HG03558 (cell line): ENCODE measurements around the gene TSPAN13.

Source experiments
- ATAC-seq: cut with Tn5 transposase; IDR thresholded peaks from one replicate; pipeline ENCODE4 v1.9.1; 2021; ENCODE audit warnings: moderate number of reproducible peaks; ENCODE audit not compliant: unreplicated experiment; ENCODE audit errors: extremely low read depth

Gene TSPAN13

DNA sequence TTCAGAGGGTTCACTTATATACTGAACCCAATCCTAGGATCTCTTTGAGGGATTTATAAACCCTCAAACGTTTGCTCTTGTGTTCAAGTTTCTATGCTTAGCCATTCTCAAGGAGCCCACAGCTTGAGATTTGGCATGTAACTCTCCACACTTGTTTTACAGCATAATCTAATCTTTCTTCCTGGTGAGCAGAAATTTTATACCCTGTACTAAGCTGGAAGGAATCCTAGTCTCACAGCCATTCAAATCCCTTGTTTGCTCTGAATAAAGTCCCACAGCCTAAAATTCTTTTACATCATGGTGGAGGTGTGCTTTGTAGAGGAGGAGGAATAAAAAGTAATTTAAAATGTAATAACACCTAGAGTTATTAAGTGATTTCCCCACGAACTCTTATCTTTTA lies 56.6 kb downstream of the TSPAN13 start:
- ATAC-seq, result no peak

- ATAC-seq, result no peak
Measured at GRCh38 chr7:16810573-16810972, 57.0 kb downstream of the TSPAN13 start.

GRCh38 chr7:16811551-16811950 lies 58.0 kb downstream of the TSPAN13 start:
- ATAC-seq, result no peak

GRCh38 chr7:16812542-16813231 lies 59.1 kb downstream of the TSPAN13 start:
- no peak for ATAC-seq

DNA sequence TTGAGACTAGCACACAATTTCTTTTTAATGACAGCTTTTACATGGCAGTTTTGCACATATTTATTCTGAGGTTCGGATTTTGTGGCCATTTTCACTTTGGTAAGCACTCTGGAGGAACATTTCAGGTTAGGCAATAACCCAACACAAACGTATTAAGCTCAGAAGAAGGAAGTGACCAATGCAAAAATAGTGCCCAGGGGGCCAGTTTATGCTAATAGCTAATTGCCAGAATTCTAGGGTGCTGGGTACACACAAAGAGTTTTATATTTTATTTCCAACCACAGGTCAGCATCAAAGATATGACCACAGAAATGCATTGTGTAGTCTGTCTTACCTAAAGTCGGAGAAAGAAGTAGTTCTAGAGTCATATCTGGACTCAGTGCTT lies 59.7 kb downstream of the TSPAN13 start:
- ATAC-seq, result no peak

- ATAC-seq, result no peak
Measured at GRCh38 chr7:16815001-16815400, 61.4 kb downstream of the TSPAN13 start.

GRCh38 chr7:16816824-16817223 lies 63.3 kb downstream of the TSPAN13 start:
- ATAC-seq, result no peak

- no peak for ATAC-seq
Measured at GRCh38 chr7:16817536-16817935, 64.0 kb downstream of the TSPAN13 start.

GRCh38 chr7:16818732-16819131 lies 65.2 kb downstream of the TSPAN13 start:
- no peak for ATAC-seq

GRCh38 chr7:16822029-16822428 lies 68.5 kb downstream of the TSPAN13 start:
- no peak for ATAC-seq

GRCh38 chr7:16826060-16826459 lies 72.5 kb downstream of the TSPAN13 start:
- ATAC-seq, result no peak

DNA sequence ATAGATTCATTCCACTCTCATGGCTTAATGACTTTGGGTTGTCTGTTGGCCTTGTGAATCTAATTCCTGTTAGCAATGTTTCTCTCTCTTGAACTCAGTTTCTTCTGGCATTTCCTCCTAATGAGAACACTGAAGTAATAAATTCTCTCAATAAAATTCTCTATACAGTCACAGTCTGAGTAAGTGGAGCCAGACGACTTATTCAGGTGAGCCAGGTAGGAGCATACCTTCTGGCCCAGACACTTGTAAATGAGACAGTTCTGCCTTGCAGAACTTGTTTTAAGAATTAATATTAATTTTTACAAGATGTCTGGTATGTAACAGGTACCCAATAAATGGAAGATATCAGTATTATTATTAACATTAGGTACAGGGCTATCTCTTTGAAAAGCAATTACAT lies 79.8 kb downstream of the TSPAN13 start:
- ATAC-seq, result no peak
